GM12878 (cell line): Measurements from ENCODE around the gene KPNA1. TPM values are rescaled to one million over a fixed set of nuclear protein-coding genes. Genes with fewer than 3 reads are reported as not detected.

ENCODE experiments used
- ATAC-seq: fragments of 200-7000 bp; cut with Tn5 transposase; 3 replicates; pipeline ENCODE4 v1.9.1; 2020; ENCODE audit warnings: mild to moderate bottlenecking, moderate library complexity
- BruUV-seq: library from RNA; stranded (reverse); fragments of 400-500 nt; replicated peaks from 2 replicates; lab custom pipeline; 2021; lab: Mats Ljungman, UMichigan
- CTCF ChIA-PET: fragments of 300-600 bp; sonication (Branson Sonifier 250); formaldehyde crosslinking; extraction: SDS; loops from one replicate; lab custom pipeline; 2021; ENCODE audit warnings: inconsistent platforms; lab: Yijun Ruan, JAX
- POLR2A ChIA-PET: fragments of 350-600 bp; formaldehyde crosslinking; extraction: SDS; loops from one replicate; lab custom pipeline; 2021; ENCODE audit warnings: inconsistent platforms; lab: Charles Lee
- RAD21 ChIA-PET: fragments of 300-600 bp; sonication (Branson Sonifier 250); formaldehyde crosslinking; loops from one replicate; lab custom pipeline; 2023; ENCODE audit warnings: antibody characterized with exemption; ENCODE audit not compliant: unreplicated experiment; lab: Charles Lee
- SMC1A ChIA-PET: fragments of 300-600 bp; sonication (Branson Sonifier 250); formaldehyde crosslinking; loops from one replicate; lab custom pipeline; 2023; ENCODE audit not compliant: unreplicated experiment, uncharacterized antibody; lab: Charles Lee
- DNase-seq: peaks from one replicate; pipeline ENCODE4 v3.0.0-alpha.2; 2011; ENCODE audit warnings: low read depth, low spot score
- FAIRE-seq: peaks from 3 replicates; lab custom pipeline; 2011; peaks lifted over from hg19 to GRCh38; lab: Jason Lieb, UNC
- H2AFZ ChIP-seq: 2 replicates; pipeline ENCODE4 v1.6.0; 2011; ENCODE audit warnings: low read depth, low read length, control low read depth; ENCODE audit not compliant: control insufficient read depth
- H3K27ac ChIP-seq: 2 replicates; pipeline ENCODE4 v1.5.1; 2011; ENCODE audit warnings: control low read depth; ENCODE audit not compliant: control insufficient read depth, insufficient read depth
- H3K27me3 ChIP-seq, 2 experiments: replicated peaks in 1 of 2; 2 replicates each; pipeline versions ENCODE4 v1.6.0 to v1.6.1; 2011; ENCODE audit warnings: low read length in 1 of 2; ENCODE audit not compliant: control insufficient read depth in 2 of 2, insufficient read depth in 2 of 2
- H3K36me3 ChIP-seq, 2 experiments: 2 replicates each; pipeline ENCODE4 v1.5.1; 2011; ENCODE audit warnings: low read length in 1 of 2; ENCODE audit not compliant: control insufficient read depth in 2 of 2, insufficient read depth in 2 of 2
- H3K4me1 ChIP-seq: 2 replicates; pipeline ENCODE4 v1.6.1; 2011; ENCODE audit warnings: mild to moderate bottlenecking, low read length, moderate library complexity, mixed read lengths; ENCODE audit not compliant: control insufficient read depth, insufficient read depth
- H3K4me2 ChIP-seq: 2 replicates; pipeline ENCODE4 v1.6.0; 2011; ENCODE audit warnings: control low read depth; ENCODE audit not compliant: control insufficient read depth, insufficient read depth
- H3K4me3 ChIP-seq: fragments of 200-600 bp; sonication (generic); 2 replicates; pipeline ENCODE4 v1.5.1; 2016
- H3K79me2 ChIP-seq: 2 replicates; pipeline ENCODE4 v1.6.0; 2011; ENCODE audit warnings: low read length; ENCODE audit not compliant: control insufficient read depth, insufficient read depth
- H3K9ac ChIP-seq: 2 replicates; pipeline ENCODE4 v1.8.0; 2011; ENCODE audit warnings: low read length, control low read depth, mixed read lengths; ENCODE audit not compliant: control insufficient read depth, insufficient read depth
- H3K9me3 ChIP-seq: replicated peaks from 3 replicates; pipeline ENCODE4 v1.5.1; 2011; ENCODE audit warnings: mild to moderate bottlenecking, low read length; ENCODE audit not compliant: control insufficient read depth, insufficient read depth
- H4K20me1 ChIP-seq: 2 replicates; pipeline ENCODE4 v1.6.0; 2011; ENCODE audit not compliant: control insufficient read depth, insufficient read depth
- BACH1 ChIP-seq: fragments of 450-650 bp; IDR thresholded peaks from 2 replicates; pipeline ENCODE4 v1.6.1; 2017; ENCODE audit warnings: mild to moderate bottlenecking, borderline replicate concordance
- CBX5 ChIP-seq: sonication (generic); IDR thresholded peaks from 2 replicates; pipeline ENCODE4 v1.6.1; 2016; ENCODE audit warnings: low read depth, moderate library complexity, mild to moderate bottlenecking, inconsistent platforms
- DPF2 ChIP-seq: fragments of 450-650 bp; IDR thresholded peaks from 2 replicates; pipeline ENCODE4 v1.6.1; 2017; ENCODE audit warnings: mild to moderate bottlenecking
- E2F8 ChIP-seq: fragments of 450-650 bp; IDR thresholded peaks from 2 replicates; pipeline ENCODE4 v1.6.1; 2018; ENCODE audit warnings: mild to moderate bottlenecking, low read depth, moderate library complexity; ENCODE audit not compliant: partially characterized antibody
- EP300 ChIP-seq, 2 experiments: fragments of 150-350 bp in 1 of 2; IDR thresholded peaks; 2 replicates each; pipeline ENCODE4 v1.6.1; 2011 to 2012; ENCODE audit warnings: low read depth in 2 of 2, low read length in 2 of 2, borderline replicate concordance in 1 of 2, improper control_type of control experiment in 1 of 2, inconsistent platforms in 1 of 2; ENCODE audit not compliant: control insufficient read depth in 1 of 2
- FOXK2 ChIP-seq: fragments of 450-650 bp; IDR thresholded peaks from 2 replicates; pipeline ENCODE4 v1.6.1; 2017; ENCODE audit warnings: mild to moderate bottlenecking, moderate library complexity
- NFXL1 ChIP-seq: fragments of 450-650 bp; IDR thresholded peaks from 2 replicates; pipeline ENCODE4 v1.6.1; 2017; ENCODE audit warnings: antibody characterized with exemption, mild to moderate bottlenecking, borderline replicate concordance
- NRF1 ChIP-seq: conservative IDR thresholded peaks from 2 replicates; pipeline ENCODE4 v1.6.1; 2011; ENCODE audit warnings: mild to moderate bottlenecking, low read depth, low read length, improper control_type of control experiment
- POU2F2 ChIP-seq: IDR thresholded peaks from 3 replicates; pipeline ENCODE4 v1.6.1; 2011; ENCODE audit warnings: low read depth, mild to moderate bottlenecking, low read length, borderline replicate concordance
- TCF3 ChIP-seq: IDR thresholded peaks from 2 replicates; pipeline ENCODE4 v1.6.1; 2012; ENCODE audit warnings: low read depth, mild to moderate bottlenecking, low read length, borderline replicate concordance; ENCODE audit not compliant: insufficient read depth
- WGBS: methylation state at CpG from one replicate; pipeline ENCODE4 v1.1.6; 2016; ENCODE audit warnings: low lambda C conversion rate; ENCODE audit not compliant: insufficient replicate concordance, insufficient coverage; ENCODE audit errors: missing lambda C conversion rate; 5-methylcytosine and 5-hydroxymethylcytosine counted together
- in situ Hi-C: fragments of 300-500 bp; cut with MboI; formaldehyde crosslinking; loops from 9 replicates; pipeline ENCODE4 v1.14.3; 2018; ENCODE audit warnings: mixed read lengths
- intact Hi-C: fragments of 100-400 bp; cut with micrococcal nuclease; formaldehyde crosslinking; loops from one replicate; pipeline ENCODE4 v1.14.2; 2022; ENCODE audit not compliant: unreplicated experiment
- polyA plus RNA-seq, 11 experiments: library from polyadenylated mRNA; depleted of rRNA in 4 of 11; unstranded in 6 of 11; stranded (reverse) in 5 of 11; fragments of >200 nt; fragmentation: Nextera tagmentation in 4 of 11; fragmentation: Illumina TruSeq in 1 of 11; extraction: Ambion mirVana in 4 of 11; extraction: Trizol in 1 of 11; gene quantifications; 1 replicate in 1 of 11; 2 replicates in 10 of 11; pipeline versions ENCODE4 v1.2.1 to v1.2.3, GENCODE V29; 2011 to 2016; ENCODE audit warnings: inconsistent platforms in 2 of 11, missing spikeins in 2 of 11, low read depth in 1 of 11
- total RNA-seq, 4 experiments: library from RNA; depleted of rRNA in 3 of 4; stranded (reverse); fragments of >200 nt in 3 of 4; fragmentation: Illumina TruSeq in 1 of 4; extraction: Trizol in 1 of 4; gene quantifications; 2 replicates each; pipeline versions ENCODE4 v1.2.1 to v1.2.3, GENCODE V29; 2013 to 2021
- TF ChIP-seq, protein P1 (sequence below): fragments of 450-650 bp; IDR thresholded peaks from 2 replicates; pipeline ENCODE4 v1.6.1; 2017; ENCODE audit warnings: antibody characterized with exemption, mild to moderate bottlenecking, moderate library complexity
- TF ChIP-seq, protein P2 (sequence below): fragments of 450-650 bp; IDR thresholded peaks from 2 replicates; pipeline ENCODE4 v1.6.1; 2017; ENCODE audit warnings: mild to moderate bottlenecking, low read depth, inconsistent platforms; ENCODE audit not compliant: poor library complexity, severe bottlenecking

Gene KPNA1
- total and polyA plus RNA-seq, 10 of the 15 experiments (the other 5 are each of a cell fraction or from before 2014, with no cell fraction given), result 8.5 to 52.7 (median 41.0) TPM

GRCh38 chr3:122462406-122462805 is 52.3 kb downstream of the KPNA1 start:
- FAIRE-seq, result no peak
- CTCF ChIA-PET, result no interaction called here

More at GRCh38 chr3:122462406-122462805, 52.3 kb downstream of the KPNA1 start:
- no peaks in the 10 kb centered on the region for H3K4me1 ChIP-seq
- H3K9me3 ChIP-seq, result no peaks in the 10 kb centered on the region
- SMC1A ChIA-PET, result interaction anchor here (0.8 to 3.6 kb wide), 3 partner anchors 69 to 216 kb away, joined by 3 to 22 read pairs (median 19); no protein-coding TSS in a partner anchor
- H3K4me2 ChIP-seq, result no peak overlapping the region
- H3K27ac ChIP-seq, result no peak overlapping the region
- peaks cover 2% of the 10 kb centered on the region; the same call in 1 of the 2 replicates for H3K79me2 ChIP-seq
- TF ChIP-seq E2F8, result no peak
- TF ChIP-seq NFXL1, result no peak
- no peak for TF ChIP-seq POU2F2
- TF ChIP-seq, protein P1, sequence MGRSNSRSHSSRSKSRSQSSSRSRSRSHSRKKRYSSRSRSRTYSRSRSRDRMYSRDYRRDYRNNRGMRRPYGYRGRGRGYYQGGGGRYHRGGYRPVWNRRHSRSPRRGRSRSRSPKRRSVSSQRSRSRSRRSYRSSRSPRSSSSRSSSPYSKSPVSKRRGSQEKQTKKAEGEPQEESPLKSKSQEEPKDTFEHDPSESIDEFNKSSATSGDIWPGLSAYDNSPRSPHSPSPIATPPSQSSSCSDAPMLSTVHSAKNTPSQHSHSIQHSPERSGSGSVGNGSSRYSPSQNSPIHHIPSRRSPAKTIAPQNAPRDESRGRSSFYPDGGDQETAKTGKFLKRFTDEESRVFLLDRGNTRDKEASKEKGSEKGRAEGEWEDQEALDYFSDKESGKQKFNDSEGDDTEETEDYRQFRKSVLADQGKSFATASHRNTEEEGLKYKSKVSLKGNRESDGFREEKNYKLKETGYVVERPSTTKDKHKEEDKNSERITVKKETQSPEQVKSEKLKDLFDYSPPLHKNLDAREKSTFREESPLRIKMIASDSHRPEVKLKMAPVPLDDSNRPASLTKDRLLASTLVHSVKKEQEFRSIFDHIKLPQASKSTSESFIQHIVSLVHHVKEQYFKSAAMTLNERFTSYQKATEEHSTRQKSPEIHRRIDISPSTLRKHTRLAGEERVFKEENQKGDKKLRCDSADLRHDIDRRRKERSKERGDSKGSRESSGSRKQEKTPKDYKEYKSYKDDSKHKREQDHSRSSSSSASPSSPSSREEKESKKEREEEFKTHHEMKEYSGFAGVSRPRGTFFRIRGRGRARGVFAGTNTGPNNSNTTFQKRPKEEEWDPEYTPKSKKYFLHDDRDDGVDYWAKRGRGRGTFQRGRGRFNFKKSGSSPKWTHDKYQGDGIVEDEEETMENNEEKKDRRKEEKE, result no peak
- no peak for TF ChIP-seq TCF3
- TF ChIP-seq, protein P2, sequence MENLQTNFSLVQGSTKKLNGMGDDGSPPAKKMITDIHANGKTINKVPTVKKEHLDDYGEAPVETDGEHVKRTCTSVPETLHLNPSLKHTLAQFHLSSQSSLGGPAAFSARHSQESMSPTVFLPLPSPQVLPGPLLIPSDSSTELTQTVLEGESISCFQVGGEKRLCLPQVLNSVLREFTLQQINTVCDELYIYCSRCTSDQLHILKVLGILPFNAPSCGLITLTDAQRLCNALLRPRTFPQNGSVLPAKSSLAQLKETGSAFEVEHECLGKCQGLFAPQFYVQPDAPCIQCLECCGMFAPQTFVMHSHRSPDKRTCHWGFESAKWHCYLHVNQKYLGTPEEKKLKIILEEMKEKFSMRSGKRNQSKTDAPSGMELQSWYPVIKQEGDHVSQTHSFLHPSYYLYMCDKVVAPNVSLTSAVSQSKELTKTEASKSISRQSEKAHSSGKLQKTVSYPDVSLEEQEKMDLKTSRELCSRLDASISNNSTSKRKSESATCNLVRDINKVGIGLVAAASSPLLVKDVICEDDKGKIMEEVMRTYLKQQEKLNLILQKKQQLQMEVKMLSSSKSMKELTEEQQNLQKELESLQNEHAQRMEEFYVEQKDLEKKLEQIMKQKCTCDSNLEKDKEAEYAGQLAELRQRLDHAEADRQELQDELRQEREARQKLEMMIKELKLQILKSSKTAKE, result no peak
- TF ChIP-seq DPF2, result no peak
- TF ChIP-seq EP300 (IDR thresholded peaks at IDR 0.05; ENCODE audit: borderline replicate concordance in 1 of 2, control insufficient read depth in 1 of 2, low read depth in 2 of 2, low read length in 2 of 2), result no peak
- no peak for TF ChIP-seq BACH1
- no peak for TF ChIP-seq NRF1
- no peak for TF ChIP-seq FOXK2
- no peak for TF ChIP-seq CBX5
- TF ChIP-seq, all 136 proteins: peak for 0
- Histone ChIP-seq H2AFZ (no peak overlapping the region), H3K36me3 (peaks cover 0 to 22% of the 10 kb centered on the region in 2 experiments), H4K20me1 (no peaks in the 10 kb centered on the region), H3K4me3 (no peak overlapping the region), H3K9ac (no peak overlapping the region), H3K27me3 (no peaks in the 10 kb centered on the region)
- ChIA-PET RAD21 (interaction anchor here (0.8 to 2.2 kb wide), 2 partner anchors 94 to 217 kb away, joined by 3 to 8 read pairs; no protein-coding TSS in a partner anchor), POLR2A (interaction anchor here (0.5 to 0.7 kb wide), 2 partner anchors 180 to 1490 kb away, joined by 3 to 4 read pairs; no protein-coding TSS in a partner anchor)
- in situ Hi-C loops (no loop called here), intact Hi-C loops (no loop called here)
- 100% methylated on average over 1 of the region's 1 CpG for WGBS
- no TSS peak for BruUV-seq
- DNase-seq (no peak), ATAC-seq (no peak)
